ENCODE results near the gene SSH2. TPM values are rescaled to one million over a fixed set of nuclear protein-coding genes. Genes with fewer than 3 reads are reported as not detected.

Gene SSH2
- total and polyA plus RNA-seq, 9 of the 15 experiments (the other 6 are each of a cell fraction or from before 2014, with no cell fraction given) = 3.9 to 16.1 (median 10.2) TPM

- TF ChIP-seq MLX (CRISPR knock-in tag; conservative IDR thresholded peaks at IDR 0.05) (no peak), ZNF384 (IDR thresholded peaks at IDR 0.05; ENCODE audit: low read depth, low read length) (peak; percentile 50; the same call in 1 of the 2 replicates), RBBP5 (IDR thresholded peaks at IDR 0.05; ENCODE audit: borderline replicate concordance, insufficient read depth, low read length, poor library complexity, severe bottlenecking) (no peak), RAD21 (CRISPR knock-in tag; conservative IDR thresholded peaks at IDR 0.05 in 1 of 2, IDR thresholded peaks at IDR 0.05 in 1 of 2) (peak; percentile 85 to 93), OTX1 (CRISPR knock-in tag; IDR thresholded peaks at IDR 0.05) (no peak), PRMT5 (CRISPR knock-in tag; IDR thresholded peaks at IDR 0.05) (no peak), ZNF431 (CRISPR knock-in tag; IDR thresholded peaks at IDR 0.05) (no peak), FOXJ2 (tag; IDR thresholded peaks at IDR 0.05) (no peak), SP2 (IDR thresholded peaks at IDR 0.05; ENCODE audit: extremely low read depth, low read depth, low read length, poor library complexity, severe bottlenecking) (no peak), NFRKB (IDR thresholded peaks at IDR 0.05; ENCODE audit: low read depth) (no peak), ZNF785 (CRISPR knock-in tag; IDR thresholded peaks at IDR 0.05) (no peak), HMBOX1 (IDR thresholded peaks at IDR 0.05) (peak; percentile 41; the same call in 1 of the 2 replicates), NR0B1 (IDR thresholded peaks at IDR 0.05; ENCODE audit: partially characterized antibody) (no peak), ELF1 (tag; IDR thresholded peaks at IDR 0.05) (no peak), NFATC3 (IDR thresholded peaks at IDR 0.05) (no peak), ZBTB1 (CRISPR knock-in tag; IDR thresholded peaks at IDR 0.05; ENCODE audit: borderline replicate concordance, low read depth) (no peak), POLR2H (tag; IDR thresholded peaks at IDR 0.05; ENCODE audit: low read depth) (no peak), USF1 (CRISPR knock-in tag; IDR thresholded peaks at IDR 0.05) (no peak), POU5F1 (IDR thresholded peaks at IDR 0.05; ENCODE audit: borderline replicate concordance, low read depth, low read length, partially characterized antibody) (no peak), STAT5A (IDR thresholded peaks at IDR 0.05; ENCODE audit: borderline replicate concordance, low read length) (no peak), SMARCB1 (IDR thresholded peaks at IDR 0.05; ENCODE audit: insufficient read length, low read depth) (no peak), HNRNPH1 (optimal IDR thresholded peaks at IDR 0.05; ENCODE audit: low read depth, low read length) (no peak), MCM3 (IDR thresholded peaks at IDR 0.05) (no peak)
Measured at GRCh38 chr17:29778956-29779811, 150.8 kb downstream of the SSH2 start (continued).
